ENCODE data around the gene CPD.

Gene CPD

GRCh38 chr17:30372755-30373154, 6.0 kb upstream of the CPD start:
- Mint-ChIP-seq H3K4me1 (peaks cover 68% of the 10 kb centered on the region), H3K9me3 (no peaks in the 10 kb centered on the region), H3K27me3 (no peaks in the 10 kb centered on the region), H3K4me3 (no peak overlapping the region), H3K27ac (no peak overlapping the region)
- DNase-seq (peak in 1 of 2 donors; percentile 45), ATAC-seq (peak; percentile 87)

- H3K9me3 Mint-ChIP-seq: no peaks in the 10 kb centered on the region
- H3K27ac Mint-ChIP-seq: no peak overlapping the region
- H3K4me3 Mint-ChIP-seq: no peak overlapping the region
- ATAC-seq (no peak), DNase-seq (no peak)
- H3K27me3 Mint-ChIP-seq: no peaks in the 10 kb centered on the region
- H3K4me1 Mint-ChIP-seq: peaks cover 62% of the 10 kb centered on the region
Observed at GRCh38 chr17:30375661-30376060, 3.1 kb upstream of the CPD start.

DNA sequence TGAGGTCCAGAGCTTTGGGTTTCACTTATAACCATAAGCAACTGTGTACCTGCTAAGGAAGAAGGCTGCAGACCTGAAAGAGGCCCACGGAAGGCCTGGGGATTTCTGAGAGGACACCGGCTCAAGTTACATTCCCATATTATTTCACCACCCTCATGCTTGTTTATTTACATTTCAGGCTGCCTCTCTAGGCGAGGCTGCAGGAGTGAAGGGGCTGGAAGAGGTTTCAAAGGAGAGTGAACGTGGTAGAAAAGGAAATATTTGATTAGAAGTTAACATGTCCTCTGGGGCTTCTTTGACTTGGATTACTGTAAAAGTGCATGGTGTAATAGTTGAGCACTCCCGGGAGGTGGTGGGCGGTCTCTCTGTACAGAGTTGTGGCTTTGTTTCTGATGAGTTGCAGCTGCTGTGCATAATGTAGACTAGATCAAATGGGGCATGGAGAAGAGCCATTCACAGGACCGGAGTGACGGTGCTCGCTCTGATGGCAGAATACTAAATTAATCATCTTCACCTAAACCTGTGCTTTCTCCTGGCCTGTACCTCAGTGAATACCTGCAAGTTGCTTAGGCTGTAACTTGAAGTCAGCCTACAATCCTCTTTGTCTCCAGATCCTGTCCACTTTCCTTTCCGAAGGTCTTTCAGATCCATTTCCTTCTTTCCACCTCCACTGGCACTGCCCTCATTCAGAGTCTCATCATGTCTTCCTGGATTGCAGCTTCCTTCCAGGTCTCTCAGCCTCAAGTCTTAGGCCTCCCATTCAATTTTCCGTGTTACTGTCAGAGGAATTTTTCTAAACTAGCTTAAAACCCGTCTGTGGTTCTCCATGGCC, 1.9 kb upstream of the CPD start:
- peak overlapping the region; percentile 58 to 77 for H3K4me3 Mint-ChIP-seq
- peaks cover 66% of the 10 kb centered on the region for H3K4me1 Mint-ChIP-seq
- H3K9me3 Mint-ChIP-seq: no peaks in the 10 kb centered on the region
- H3K27ac Mint-ChIP-seq: no peak overlapping the region
- peak; percentile 34 to 55 for DNase-seq
- ATAC-seq: peak; percentile 46
- no peaks in the 10 kb centered on the region for H3K27me3 Mint-ChIP-seq

- DNase-seq (no peak), ATAC-seq (no peak)
- no peaks in the 10 kb centered on the region for H3K27me3 Mint-ChIP-seq
- no peaks in the 10 kb centered on the region for H3K9me3 Mint-ChIP-seq
- H3K27ac Mint-ChIP-seq: peak overlapping the region in 1 of 2 donors; percentile 95
- peak overlapping the region; percentile 77 to 93 for H3K4me3 Mint-ChIP-seq
- H3K4me1 Mint-ChIP-seq: peaks cover 59% of the 10 kb centered on the region
Observed at GRCh38 chr17:30377574-30378240, 1.0 kb upstream of the CPD start.

- peak; percentile 58 for ATAC-seq
- Mint-ChIP-seq H3K27ac (peak overlapping the region; percentile 83 to 95), H3K4me1 (peaks cover 59% of the 10 kb centered on the region), H3K4me3 (peak overlapping the region; percentile 77 to 93), H3K9me3 (no peaks in the 10 kb centered on the region), H3K27me3 (no peaks in the 10 kb centered on the region)
- peak; percentile 61 to 71 for DNase-seq
Observed at GRCh38 chr17:30378241-30378824, 394 bp upstream of the CPD start.

DNA sequence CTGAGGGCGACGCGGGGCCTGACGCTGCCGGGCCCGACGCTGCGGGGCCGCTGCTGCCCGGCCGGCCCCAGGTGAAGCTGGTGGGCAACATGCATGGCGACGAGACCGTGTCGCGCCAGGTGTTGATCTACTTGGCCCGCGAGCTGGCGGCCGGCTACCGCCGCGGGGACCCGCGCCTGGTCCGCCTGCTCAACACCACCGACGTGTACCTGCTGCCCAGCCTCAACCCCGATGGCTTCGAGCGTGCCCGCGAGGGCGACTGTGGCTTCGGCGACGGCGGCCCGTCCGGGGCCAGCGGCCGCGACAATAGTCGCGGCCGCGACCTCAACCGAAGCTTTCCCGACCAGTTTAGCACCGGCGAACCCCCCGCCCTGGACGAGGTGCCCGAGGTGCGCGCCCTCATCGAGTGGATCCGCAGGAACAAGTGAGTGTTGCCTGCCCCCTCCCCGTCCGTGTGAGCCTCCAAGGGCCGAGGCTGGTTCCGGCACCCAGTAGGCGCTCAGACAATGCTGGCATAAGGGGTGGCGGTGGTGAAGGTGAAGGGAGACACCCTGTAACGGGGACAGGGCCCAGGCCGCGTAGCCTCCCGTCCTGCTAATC, 676 bp downstream of the CPD start:
- Mint-ChIP-seq H3K4me1 (peaks cover 56% of the 10 kb centered on the region), H3K4me3 (peak overlapping the region; percentile 77 to 87), H3K9me3 (no peaks in the 10 kb centered on the region), H3K27ac (peak overlapping the region; percentile 45 to 59), H3K27me3 (no peaks in the 10 kb centered on the region)
- DNase-seq (peak; percentile 27 to 39), ATAC-seq (peak; percentile 41)

DNA sequence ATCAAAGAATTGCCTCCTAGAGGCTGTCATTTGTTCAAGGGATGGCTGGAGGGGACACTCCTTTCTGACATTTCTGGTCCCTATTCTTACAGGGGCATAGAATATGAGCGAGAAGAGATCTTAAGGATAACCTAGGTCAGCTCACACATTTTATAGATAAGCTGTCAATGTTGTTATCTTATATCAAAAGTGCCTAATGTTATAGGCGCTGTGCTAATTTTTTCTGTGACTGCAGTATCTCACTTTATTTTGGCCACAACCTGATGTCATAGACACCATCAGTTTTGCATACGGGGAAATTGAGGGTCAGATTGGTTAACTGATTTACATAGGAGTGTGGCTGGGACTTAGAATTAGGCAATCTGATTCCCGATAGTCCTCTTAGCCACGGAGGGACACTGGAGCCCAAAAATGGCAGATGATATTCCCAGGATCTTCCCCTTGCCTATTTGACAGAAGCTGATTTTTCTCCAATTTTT, 1.2 kb downstream of the CPD start:
- H3K27ac Mint-ChIP-seq: peak overlapping the region; percentile 48 to 59
- H3K27me3 Mint-ChIP-seq: no peaks in the 10 kb centered on the region
- H3K4me1 Mint-ChIP-seq: peaks cover 56% of the 10 kb centered on the region
- ATAC-seq (peak; percentile 50), DNase-seq (peak in 1 of 2 donors; percentile 28)
- H3K9me3 Mint-ChIP-seq: no peaks in the 10 kb centered on the region
- peak overlapping the region; percentile 77 to 87 for H3K4me3 Mint-ChIP-seq

DNA sequence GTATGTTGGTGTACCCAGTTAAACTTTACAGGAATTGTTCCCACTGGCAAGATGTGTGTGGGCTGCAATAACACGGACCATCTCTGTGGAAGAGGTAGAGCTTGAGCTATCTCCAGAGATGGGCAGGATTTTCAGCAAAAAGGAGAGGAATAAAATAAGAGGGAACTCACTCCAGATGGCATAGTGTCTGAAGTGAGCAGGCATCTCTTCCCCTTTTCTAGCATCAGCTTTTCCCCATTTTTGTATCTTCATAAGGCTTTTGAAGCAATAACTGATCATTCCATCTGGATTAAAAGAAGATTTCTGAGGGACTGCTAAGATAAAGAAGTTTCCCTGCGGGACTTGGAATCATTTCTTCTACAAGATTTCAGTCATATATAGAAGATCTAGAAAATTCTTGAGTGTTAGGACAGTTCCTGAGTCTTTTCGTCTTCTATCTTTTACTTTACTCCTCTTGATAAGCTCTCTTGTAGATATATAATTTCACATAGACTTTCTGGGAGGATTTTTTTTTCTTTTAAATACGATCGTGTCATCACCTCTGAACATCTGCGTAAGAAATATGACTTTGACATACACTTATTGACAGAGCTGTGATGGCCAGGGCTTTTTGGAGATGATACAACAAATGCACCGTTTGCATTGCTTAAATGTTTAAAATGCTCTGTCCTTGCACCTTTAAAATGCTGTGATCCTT, 2.1 kb downstream of the CPD start:
- no peak overlapping the region for H3K27ac Mint-ChIP-seq
- no peak for ATAC-seq

GRCh38 chr17:30381340-30381659, 2.6 kb downstream of the CPD start:
- ATAC-seq (peak; percentile 27), DNase-seq (no peak)
- Mint-ChIP-seq H3K27ac (no peak overlapping the region), H3K9me3 (no peaks in the 10 kb centered on the region), H3K27me3 (no peaks in the 10 kb centered on the region), H3K4me1 (peaks cover 56% of the 10 kb centered on the region), H3K4me3 (peak overlapping the region; percentile 77 to 87)

More for the DNA sequence above, 2.1 kb downstream of the CPD start:
- Mint-ChIP-seq H3K4me1 (peaks cover 56% of the 10 kb centered on the region), H3K4me3 (peak overlapping the region; percentile 77 to 87), H3K9me3 (no peaks in the 10 kb centered on the region), H3K27me3 (no peaks in the 10 kb centered on the region)
- no peak for DNase-seq

- Mint-ChIP-seq H3K27me3 (no peaks in the 10 kb centered on the region), H3K4me1 (peaks cover 45% of the 10 kb centered on the region), H3K9me3 (no peaks in the 10 kb centered on the region), H3K27ac (no peak overlapping the region), H3K4me3 (peak overlapping the region in 1 of 2 donors; percentile 40)
- no peak for ATAC-seq
- DNase-seq: no peak
Observed at GRCh38 chr17:30382345-30382744, 3.6 kb downstream of the CPD start.

GRCh38 chr17:30388321-30389179, 9.8 kb downstream of the CPD start:
- H3K27me3 Mint-ChIP-seq: no peaks in the 10 kb centered on the region
- H3K9me3 Mint-ChIP-seq: no peaks in the 10 kb centered on the region

GRCh38 chr17:30389756-30390300, 11.1 kb downstream of the CPD start:
- ATAC-seq (no peak), DNase-seq (no peak)
- no peaks in the 10 kb centered on the region for H3K4me1 Mint-ChIP-seq
- H3K9me3 Mint-ChIP-seq: no peaks in the 10 kb centered on the region
- no peaks in the 10 kb centered on the region for H3K27me3 Mint-ChIP-seq
- H3K4me3 Mint-ChIP-seq: no peak overlapping the region
- no peak overlapping the region for H3K27ac Mint-ChIP-seq

More at GRCh38 chr17:30388321-30389179, 9.8 kb downstream of the CPD start:
- Mint-ChIP-seq H3K4me1 (peaks cover 3% of the 10 kb centered on the region), H3K4me3 (no peak overlapping the region), H3K27ac (no peak overlapping the region)
- no peak for DNase-seq
- no peak for ATAC-seq

DNA sequence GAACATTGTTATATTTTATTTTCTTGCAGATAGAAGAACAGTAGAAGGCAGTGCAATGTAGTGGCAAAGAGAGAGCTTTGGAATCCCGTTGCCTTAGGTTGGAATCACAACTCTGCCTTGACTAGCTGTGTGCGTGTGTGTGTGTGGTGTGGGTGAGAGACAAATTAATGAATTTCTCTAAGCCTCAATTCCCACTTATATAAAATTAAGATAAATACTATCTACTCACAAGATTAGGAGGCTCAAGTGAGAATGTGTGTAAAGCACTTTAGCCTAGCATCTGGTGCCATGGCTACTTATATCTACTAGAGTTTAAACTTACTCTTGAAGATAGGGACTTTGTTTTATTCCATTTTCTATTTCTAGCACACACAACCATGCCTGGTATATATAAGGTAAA, 12.8 kb downstream of the CPD start:
- no peak overlapping the region for H3K4me3 Mint-ChIP-seq
- no peak overlapping the region for H3K27ac Mint-ChIP-seq
- no peaks in the 10 kb centered on the region for H3K27me3 Mint-ChIP-seq
- ATAC-seq (no peak), DNase-seq (no peak)
- no peaks in the 10 kb centered on the region for H3K9me3 Mint-ChIP-seq
- peaks cover 7% of the 10 kb centered on the region for H3K4me1 Mint-ChIP-seq

- Mint-ChIP-seq H3K4me1 (peaks cover 12% of the 10 kb centered on the region), H3K27me3 (no peaks in the 10 kb centered on the region), H3K4me3 (no peak overlapping the region), H3K27ac (no peak overlapping the region), H3K9me3 (no peaks in the 10 kb centered on the region)
- ATAC-seq (no peak), DNase-seq (no peak)
Observed at GRCh38 chr17:30393491-30393890, 14.8 kb downstream of the CPD start.

Data from stimulated activated naive CD8-positive, alpha-beta T cell treated with anti-CD3 and anti-CD28 coated beads, Interleukin-15, amount 100 ng/mL, for 72 hours (primary cell).